ENCODE data around the gene BAIAP2L1.

The BAIAP2L1 gene

DNA sequence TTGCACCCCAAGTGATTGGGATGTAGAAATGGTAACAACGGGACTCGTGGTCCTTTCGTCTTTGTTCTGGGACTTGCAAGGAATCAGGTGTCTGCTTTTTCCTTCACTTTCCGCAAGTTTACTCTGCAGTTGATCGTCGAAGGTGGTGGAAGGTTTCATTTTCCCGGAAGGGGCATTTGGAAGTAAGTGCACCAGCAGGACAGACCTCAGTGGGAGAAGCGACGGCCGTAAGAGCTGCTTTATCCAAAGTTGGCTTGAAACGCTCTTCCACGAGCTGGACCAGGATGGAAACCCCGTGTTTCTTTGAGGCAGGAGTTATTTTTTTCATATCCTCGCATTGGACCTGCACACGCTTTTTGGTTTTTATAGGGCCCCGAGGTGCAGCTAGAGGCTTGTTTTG, 118.2 kb downstream of the BAIAP2L1 start:
- TF ChIP-seq ZFX (IDR thresholded peaks at IDR 0.05): no peak
- TF ChIP-seq, protein P1, sequence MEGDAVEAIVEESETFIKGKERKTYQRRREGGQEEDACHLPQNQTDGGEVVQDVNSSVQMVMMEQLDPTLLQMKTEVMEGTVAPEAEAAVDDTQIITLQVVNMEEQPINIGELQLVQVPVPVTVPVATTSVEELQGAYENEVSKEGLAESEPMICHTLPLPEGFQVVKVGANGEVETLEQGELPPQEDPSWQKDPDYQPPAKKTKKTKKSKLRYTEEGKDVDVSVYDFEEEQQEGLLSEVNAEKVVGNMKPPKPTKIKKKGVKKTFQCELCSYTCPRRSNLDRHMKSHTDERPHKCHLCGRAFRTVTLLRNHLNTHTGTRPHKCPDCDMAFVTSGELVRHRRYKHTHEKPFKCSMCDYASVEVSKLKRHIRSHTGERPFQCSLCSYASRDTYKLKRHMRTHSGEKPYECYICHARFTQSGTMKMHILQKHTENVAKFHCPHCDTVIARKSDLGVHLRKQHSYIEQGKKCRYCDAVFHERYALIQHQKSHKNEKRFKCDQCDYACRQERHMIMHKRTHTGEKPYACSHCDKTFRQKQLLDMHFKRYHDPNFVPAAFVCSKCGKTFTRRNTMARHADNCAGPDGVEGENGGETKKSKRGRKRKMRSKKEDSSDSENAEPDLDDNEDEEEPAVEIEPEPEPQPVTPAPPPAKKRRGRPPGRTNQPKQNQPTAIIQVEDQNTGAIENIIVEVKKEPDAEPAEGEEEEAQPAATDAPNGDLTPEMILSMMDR (conservative IDR thresholded peaks at IDR 0.05): no peak
- peak overlapping the region; percentile 96 for H3K27ac ChIP-seq

DNA sequence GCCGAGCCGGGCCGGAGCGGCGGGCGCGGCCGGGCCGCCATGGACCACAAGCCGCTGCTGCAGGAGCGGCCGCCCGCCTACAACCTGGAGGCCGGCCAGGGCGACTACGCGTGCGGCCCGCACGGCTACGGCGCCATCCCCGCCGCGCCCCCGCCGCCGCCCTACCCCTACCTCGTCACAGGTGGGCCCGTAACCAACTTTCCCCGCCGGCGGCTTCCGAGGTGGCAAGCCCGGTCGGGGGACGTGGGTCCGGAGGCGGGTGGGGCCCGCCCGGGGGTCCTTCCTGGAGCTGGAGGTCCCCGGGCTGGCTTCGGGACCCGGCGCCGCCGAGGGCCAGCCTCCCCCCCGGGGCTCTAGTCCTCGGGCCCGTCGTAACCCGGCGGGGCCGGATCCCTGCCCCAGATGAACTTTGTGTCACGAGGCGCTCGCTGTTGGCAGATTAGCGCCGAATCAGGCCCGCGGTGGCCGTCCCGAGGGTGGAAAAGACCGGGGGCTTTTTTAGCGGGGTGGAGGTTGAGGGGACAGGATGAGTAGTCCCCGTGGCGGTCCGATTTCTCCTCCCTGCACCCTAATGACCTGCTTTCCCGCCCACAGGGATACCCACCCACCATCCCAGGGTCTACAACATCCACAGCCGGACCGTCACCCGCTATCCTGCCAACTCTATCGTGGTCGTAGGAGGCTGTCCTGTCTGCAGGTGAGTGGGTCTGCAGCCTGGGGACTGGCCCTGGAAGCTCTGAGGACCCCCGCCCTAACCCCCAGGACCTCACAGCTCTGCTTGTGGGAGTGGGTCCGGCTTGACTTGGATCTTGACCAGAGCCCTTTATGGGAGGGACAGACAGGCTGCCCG, 118.9 kb downstream of the BAIAP2L1 start:
- peak; percentile 87; the same call in 1 of the 2 replicates for TF ChIP-seq ZFX (IDR thresholded peaks at IDR 0.05)
- TF ChIP-seq, protein P1 (conservative IDR thresholded peaks at IDR 0.05): no peak
- peak overlapping the region; percentile 96 for H3K27ac ChIP-seq

DNA sequence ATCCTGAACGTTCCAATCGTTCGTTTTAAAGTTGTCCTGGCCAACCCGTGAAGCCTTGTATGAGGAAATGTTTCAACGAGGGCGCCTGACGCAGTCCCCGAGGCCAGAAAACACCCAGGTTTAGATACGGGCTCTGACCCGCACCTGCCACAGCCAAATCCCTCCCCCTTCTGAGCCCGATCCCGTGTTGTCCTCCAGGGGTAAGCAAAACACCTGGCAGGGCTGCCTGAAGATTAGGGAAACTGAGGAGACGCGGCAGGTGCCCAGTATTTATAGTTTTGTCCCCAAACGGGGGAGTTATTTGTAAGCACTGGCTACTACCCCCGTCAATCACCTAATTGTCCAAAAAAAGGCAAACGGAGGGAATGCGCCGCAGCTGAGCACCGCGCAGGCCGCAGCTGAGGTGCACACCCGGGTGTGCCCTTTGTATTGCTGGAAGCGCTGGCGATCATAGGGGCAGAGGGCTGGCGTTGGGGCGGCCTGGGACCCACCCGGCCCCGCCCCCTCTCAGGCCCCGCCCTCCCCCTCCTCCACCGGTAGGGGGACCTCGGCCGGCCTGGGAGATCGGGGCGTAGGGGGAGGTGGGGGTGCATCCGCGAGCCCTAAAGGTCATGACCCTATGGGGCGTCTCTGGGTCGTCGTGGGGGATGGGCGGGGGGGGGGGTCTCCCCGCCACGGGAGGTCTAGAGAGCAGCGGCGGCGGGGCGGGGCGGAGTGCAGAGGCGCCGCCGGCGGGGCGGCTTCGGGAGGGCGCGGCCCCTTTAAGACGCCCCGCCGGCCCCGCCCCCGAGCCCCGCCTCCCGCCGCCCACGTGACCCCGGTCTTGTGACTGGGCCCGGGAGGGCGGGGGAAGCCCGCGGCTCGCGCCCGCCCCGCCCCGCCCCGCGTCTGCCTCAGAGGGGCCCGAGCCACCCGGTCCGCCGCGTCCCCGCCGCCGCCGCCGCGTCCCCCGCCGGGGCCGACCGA, 119.8 kb downstream of the BAIAP2L1 start, which contains the start of gene BRI3:
TSS of gene BRI3 (plus strand) at position 896 of the 966 bp plus-strand sequence. CDS start 110 bp downstream, outside the sequence.
- TF ChIP-seq ZFX (IDR thresholded peaks at IDR 0.05): no peak
- TF ChIP-seq, protein P1 (conservative IDR thresholded peaks at IDR 0.05): no peak
- peak within 1 kb of the TSS; percentile 96 for H3K27ac ChIP-seq

DNA sequence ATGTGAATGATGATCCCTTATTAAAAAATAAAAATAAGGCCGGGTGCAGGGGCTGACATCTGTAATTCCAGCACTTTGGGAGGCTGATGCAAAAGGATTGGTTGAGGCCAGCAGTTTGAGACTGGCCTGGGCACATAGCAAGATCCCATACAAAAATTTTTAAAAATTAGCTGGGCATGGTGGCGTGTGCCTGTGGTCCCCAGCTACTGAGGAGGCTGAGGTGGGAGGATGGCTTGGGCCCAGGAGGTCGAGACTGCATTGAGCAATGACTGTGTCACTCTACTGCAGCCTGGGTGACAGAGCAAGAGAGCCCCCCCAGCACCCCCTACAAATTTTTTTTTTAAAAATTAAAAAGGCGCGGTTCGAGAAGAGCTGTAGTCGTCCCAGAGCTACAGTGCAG, 120.6 kb downstream of the BAIAP2L1 start:
- TF ChIP-seq, protein P1 (conservative IDR thresholded peaks at IDR 0.05): no peak
- no peak for TF ChIP-seq ZFX (IDR thresholded peaks at IDR 0.05)
- H3K27ac ChIP-seq: peak overlapping the region; percentile 96

DNA sequence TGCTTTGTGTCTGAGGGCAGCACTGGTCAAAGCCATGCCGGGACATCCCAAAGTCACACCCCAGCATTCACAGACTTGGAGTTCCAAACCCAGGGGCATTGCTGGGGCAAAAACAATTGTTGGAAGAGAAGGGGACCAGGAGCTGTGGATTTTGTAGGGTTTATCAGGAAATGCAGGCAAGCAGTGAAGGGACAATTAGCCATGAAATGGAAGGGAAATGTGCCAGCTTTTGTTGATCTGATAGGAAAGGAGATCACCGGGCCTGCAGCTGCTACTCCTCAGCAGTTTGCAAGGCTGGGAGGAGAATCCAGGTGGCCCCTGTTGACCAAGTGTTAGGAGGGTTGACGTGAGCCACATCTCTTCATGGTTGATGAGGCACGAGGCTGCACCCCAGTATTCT, 122.0 kb downstream of the BAIAP2L1 start:
- TF ChIP-seq ZFX (IDR thresholded peaks at IDR 0.05): no peak
- TF ChIP-seq, protein P1 (conservative IDR thresholded peaks at IDR 0.05): no peak

DNA sequence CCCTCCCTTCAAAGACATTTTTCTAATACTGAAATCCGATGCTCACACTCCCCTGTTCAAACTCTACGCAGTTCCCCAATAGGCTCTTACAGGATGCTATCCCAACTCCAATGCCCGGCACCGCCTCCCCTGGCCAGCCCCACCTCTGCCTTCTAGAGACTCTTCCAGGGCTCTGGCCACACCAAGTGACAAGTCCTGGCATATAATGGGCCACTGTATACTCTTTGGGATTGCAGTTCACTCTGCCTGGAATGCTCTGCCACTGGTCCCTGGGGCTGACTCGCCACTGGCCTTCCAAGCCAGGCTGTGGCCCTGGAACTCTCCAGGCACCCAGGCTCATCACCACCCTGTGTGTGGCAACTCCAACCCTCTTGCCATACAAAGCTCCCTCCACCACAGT, 122.5 kb downstream of the BAIAP2L1 start:
- H3K27ac ChIP-seq: peak overlapping the region; percentile 91
- TF ChIP-seq, protein P1 (conservative IDR thresholded peaks at IDR 0.05): no peak
- TF ChIP-seq ZFX (IDR thresholded peaks at IDR 0.05): no peak

More for the DNA sequence above, 122.0 kb downstream of the BAIAP2L1 start:
- H3K27ac ChIP-seq: peak overlapping the region; percentile 91

Measured in C4-2B (cell line).